Neural cell (in vitro differentiated cells): ENCODE measurements around the gene SCYL3. TPM values are rescaled to one million over a fixed set of nuclear protein-coding genes. Genes with fewer than 3 reads are reported as not detected.

ENCODE experiments used
- H2AFZ ChIP-seq: fragments of 200-600, 300-800 bp; sonication (generic), shearing (Covaris generic); 2 replicates; pipeline ENCODE4 v1.6.0; 2014; ENCODE audit warnings: low read depth, mild to moderate bottlenecking, antibody characterized with exemption, low read length, moderate library complexity
- H3F3A ChIP-seq: fragments of 200-600 bp; shearing (Covaris generic); 2 replicates; pipeline ENCODE4 v1.6.1; 2016; ENCODE audit warnings: mild to moderate bottlenecking, moderate library complexity, mixed read lengths, antibody characterized with exemption, low read length; ENCODE audit not compliant: insufficient read depth, poor library complexity, severe bottlenecking
- H3K27ac ChIP-seq: fragments of 200-600, 300-800 bp; sonication (generic), shearing (Covaris generic); 2 replicates; pipeline ENCODE4 v1.5.1; 2014; ENCODE audit warnings: mild to moderate bottlenecking, low read length, moderate library complexity
- H3K27me3 ChIP-seq: fragments of 300-800, 200-600 bp; sonication (generic), shearing (Covaris generic); 2 replicates; pipeline ENCODE4 v1.6.0; 2014; ENCODE audit warnings: mild to moderate bottlenecking, low read depth, low read length, moderate library complexity; ENCODE audit not compliant: insufficient read depth
- H3K36me3 ChIP-seq: fragments of 300-800, 200-600 bp; sonication (generic), shearing (Covaris generic); 2 replicates; pipeline ENCODE4 v1.5.1; 2014; ENCODE audit warnings: mild to moderate bottlenecking, antibody characterized with exemption, low read length, moderate library complexity; ENCODE audit not compliant: insufficient read depth
- H3K4me2 ChIP-seq: fragments of 300-800, 200-600 bp; sonication (generic), shearing (Covaris generic); 2 replicates; pipeline ENCODE4 v1.6.0; 2014; ENCODE audit warnings: mild to moderate bottlenecking, low read length
- H3K4me3 ChIP-seq: fragments of 300-800, 200-600 bp; sonication (generic), shearing (Covaris generic); 2 replicates; pipeline ENCODE4 v1.5.1; 2014; ENCODE audit warnings: mild to moderate bottlenecking, low read length, moderate library complexity
- H3K79me2 ChIP-seq: fragments of 200-600 bp; shearing (Covaris generic); replicated peaks from 2 replicates; pipeline ENCODE4 v1.6.0; 2014; ENCODE audit warnings: mild to moderate bottlenecking, low read length, moderate library complexity; ENCODE audit not compliant: insufficient read depth
- H3K9ac ChIP-seq: fragments of 300-800, 200-600 bp; sonication (generic), shearing (Covaris generic); 2 replicates; pipeline ENCODE4 v1.6.1; 2016; ENCODE audit warnings: mild to moderate bottlenecking, low read length, mixed read lengths
- H3K9me2 ChIP-seq: fragments of 200-600 bp; shearing (Covaris generic); 2 replicates; pipeline ENCODE4 v1.6.1; 2016; ENCODE audit warnings: mild to moderate bottlenecking, low read length, mixed read lengths; ENCODE audit not compliant: insufficient read depth
- H3K9me3 ChIP-seq: fragments of 200-600, 300-800 bp; sonication (generic), shearing (Covaris generic); 2 replicates; pipeline ENCODE4 v1.6.1; 2016; ENCODE audit warnings: mild to moderate bottlenecking, mixed run types, low read length, moderate library complexity, mixed read lengths
- H4K20me1 ChIP-seq: fragments of 200-600 bp; shearing (Covaris generic); 2 replicates; pipeline ENCODE4 v1.6.1; 2016; ENCODE audit warnings: mild to moderate bottlenecking, mixed run types; ENCODE audit not compliant: insufficient read depth
- EP300 ChIP-seq: fragments of 450-650 bp; conservative IDR thresholded peaks from 2 replicates; pipeline ENCODE4 v1.6.1; 2014; ENCODE audit warnings: antibody characterized with exemption, mild to moderate bottlenecking, moderate library complexity; ENCODE audit not compliant: poor library complexity, severe bottlenecking
- EZH2 ChIP-seq: fragments of 200-600, 300-800 bp; shearing (Covaris generic), sonication (generic); IDR thresholded peaks from 2 replicates; pipeline ENCODE4 v1.6.1; 2014; ENCODE audit warnings: antibody characterized with exemption, low read length, borderline replicate concordance, mild to moderate bottlenecking; ENCODE audit not compliant: insufficient read depth, poor library complexity, severe bottlenecking
- MXI1 ChIP-seq: fragments of 450-650 bp; conservative IDR thresholded peaks from 2 replicates; pipeline ENCODE4 v1.6.1; 2014; ENCODE audit warnings: antibody characterized with exemption, mild to moderate bottlenecking; ENCODE audit not compliant: poor library complexity, severe bottlenecking
- POLR2AphosphoS5 ChIP-seq: IDR thresholded peaks from 2 replicates; pipeline ENCODE4 v1.6.1; 2012
- RAD21 ChIP-seq: fragments of 450-650 bp; conservative IDR thresholded peaks from 2 replicates; pipeline ENCODE4 v1.6.1; 2014; ENCODE audit warnings: antibody characterized with exemption, mild to moderate bottlenecking, moderate library complexity
- REST ChIP-seq: IDR thresholded peaks from 2 replicates; pipeline ENCODE4 v1.6.1; 2012; ENCODE audit warnings: borderline replicate concordance
- SMC3 ChIP-seq: fragments of 450-650 bp; conservative IDR thresholded peaks from 2 replicates; pipeline ENCODE4 v1.6.1; 2014; ENCODE audit warnings: antibody characterized with exemption, mild to moderate bottlenecking, moderate library complexity; ENCODE audit not compliant: poor library complexity
- TAF1 ChIP-seq: IDR thresholded peaks from 2 replicates; pipeline ENCODE4 v1.6.1; 2012; ENCODE audit warnings: low read depth
- polyA plus RNA-seq: library from polyadenylated mRNA; depleted of rRNA; stranded (reverse); fragments of >200 nt; gene quantifications from 2 replicates; pipeline ENCODE4 v1.2.3, GENCODE V29; 2014
- TF ChIP-seq, protein P1 (sequence below): fragments of 450-650 bp; IDR thresholded peaks from 2 replicates; pipeline ENCODE4 v1.5.1; 2014; ENCODE audit warnings: antibody characterized with exemption, mild to moderate bottlenecking, moderate library complexity; ENCODE audit not compliant: poor library complexity, severe bottlenecking

The SCYL3 gene
- polyA plus RNA-seq, 1 donor from 2014 or later, result 13.1 TPM

GRCh38 chr1:169858467-169858866, 35.2 kb downstream of the SCYL3 start:
- Histone ChIP-seq H3K27me3 (no peaks in the 10 kb centered on the region), H3K9ac (no peak overlapping the region), H2AFZ (no peak overlapping the region), H3K27ac (no peak overlapping the region), H3K79me2 (no peaks in the 10 kb centered on the region), H3K4me2 (no peak overlapping the region), H3K9me3 (no peaks in the 10 kb centered on the region), H3K9me2 (no peaks in the 10 kb centered on the region), H3F3A (no peaks in the 10 kb centered on the region), H3K36me3 (peaks cover 13% of the 10 kb centered on the region), H4K20me1 (no peaks in the 10 kb centered on the region), H3K4me3 (no peak overlapping the region)
- no peak for TF ChIP-seq EZH2
- TF ChIP-seq REST, result no peak
- TF ChIP-seq SMC3, result no peak
- no peak for TF ChIP-seq TAF1
- no peak for TF ChIP-seq RAD21
- TF ChIP-seq, protein P1, sequence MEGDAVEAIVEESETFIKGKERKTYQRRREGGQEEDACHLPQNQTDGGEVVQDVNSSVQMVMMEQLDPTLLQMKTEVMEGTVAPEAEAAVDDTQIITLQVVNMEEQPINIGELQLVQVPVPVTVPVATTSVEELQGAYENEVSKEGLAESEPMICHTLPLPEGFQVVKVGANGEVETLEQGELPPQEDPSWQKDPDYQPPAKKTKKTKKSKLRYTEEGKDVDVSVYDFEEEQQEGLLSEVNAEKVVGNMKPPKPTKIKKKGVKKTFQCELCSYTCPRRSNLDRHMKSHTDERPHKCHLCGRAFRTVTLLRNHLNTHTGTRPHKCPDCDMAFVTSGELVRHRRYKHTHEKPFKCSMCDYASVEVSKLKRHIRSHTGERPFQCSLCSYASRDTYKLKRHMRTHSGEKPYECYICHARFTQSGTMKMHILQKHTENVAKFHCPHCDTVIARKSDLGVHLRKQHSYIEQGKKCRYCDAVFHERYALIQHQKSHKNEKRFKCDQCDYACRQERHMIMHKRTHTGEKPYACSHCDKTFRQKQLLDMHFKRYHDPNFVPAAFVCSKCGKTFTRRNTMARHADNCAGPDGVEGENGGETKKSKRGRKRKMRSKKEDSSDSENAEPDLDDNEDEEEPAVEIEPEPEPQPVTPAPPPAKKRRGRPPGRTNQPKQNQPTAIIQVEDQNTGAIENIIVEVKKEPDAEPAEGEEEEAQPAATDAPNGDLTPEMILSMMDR, result no peak
- no peak for TF ChIP-seq EP300
- no peak for TF ChIP-seq MXI1
- no peak for TF ChIP-seq POLR2AphosphoS5

- no peaks in the 10 kb centered on the region for H3K9me3 ChIP-seq
- H3F3A ChIP-seq, result no peaks in the 10 kb centered on the region
- H3K79me2 ChIP-seq, result no peaks in the 10 kb centered on the region
- no peaks in the 10 kb centered on the region for H4K20me1 ChIP-seq
- no peaks in the 10 kb centered on the region for H3K27me3 ChIP-seq
- no peak overlapping the region for H3K27ac ChIP-seq
- no peak overlapping the region for H2AFZ ChIP-seq
- peaks cover 13% of the 10 kb centered on the region for H3K36me3 ChIP-seq
- no peak overlapping the region for H3K9ac ChIP-seq
- H3K4me2 ChIP-seq, result no peak overlapping the region
- no peak for TF ChIP-seq EP300
- TF ChIP-seq POLR2AphosphoS5, result no peak
- TF ChIP-seq RAD21, result no peak
- no peak for TF ChIP-seq EZH2
- TF ChIP-seq REST, result no peak
- TF ChIP-seq, protein P1, result no peak
- TF ChIP-seq TAF1, result no peak
- no peak for TF ChIP-seq MXI1
- TF ChIP-seq SMC3, result no peak
- H3K9me2 ChIP-seq, result no peaks in the 10 kb centered on the region
- H3K4me3 ChIP-seq, result no peak overlapping the region
Observed at GRCh38 chr1:169853341-169853740, 40.4 kb downstream of the SCYL3 start.
